Right lobe of liver (tissue), 6 donors: ENCODE data around the gene MPDZ. TPM values are rescaled to one million over a fixed set of nuclear protein-coding genes. Genes with fewer than 3 reads are reported as not detected.

Source experiments
- ATAC-seq, 4 donors: fragments of 200-7000 bp; cut with Tn5 transposase; one replicate each; pipeline ENCODE4 v1.9.1; 2020; ENCODE audit warnings: mild to moderate bottlenecking in 4 of 4, moderate library complexity in 4 of 4
- DNase-seq, 3 donors: peaks; one replicate each; pipeline ENCODE4 v3.0.0-alpha.2; 2020
- H3K27ac ChIP-seq, 3 donors: fragments of 200-600 bp; one replicate each; pipeline ENCODE4 v1.8.0; 2022
- H3K27me3 ChIP-seq, 2 donors: fragments of 200-600 bp; one replicate each; pipeline ENCODE4 v1.8.0; 2022
- H3K36me3 ChIP-seq, 4 donors: fragments of 200-600 bp; sonication (generic) in 1 of 4; one replicate each; pipeline versions ENCODE4 v1.5.1 to v1.8.0; 2017 to 2022; ENCODE audit warnings: control low read depth in 1 of 4
- H3K4me1 ChIP-seq, 4 donors: fragments of 200-600 bp; sonication (generic) in 1 of 4; one replicate each; pipeline versions ENCODE4 v1.5.1 to v1.8.0; 2017 to 2022; ENCODE audit warnings: control low read depth in 1 of 4
- H3K4me3 ChIP-seq, 3 donors: fragments of 200-600 bp; one replicate each; pipeline ENCODE4 v1.8.0; 2022
- H3K9me3 ChIP-seq, 4 donors: fragments of 200-600 bp; sonication (generic) in 1 of 4; one replicate each; pipeline versions ENCODE4 v1.5.1 to v1.8.0; 2017 to 2022; ENCODE audit warnings: control low read depth in 1 of 4
- POLR2A ChIP-seq: fragments of 450-650 bp; IDR thresholded peaks from one replicate; pipeline ENCODE4 v1.6.1; 2017; ENCODE audit warnings: antibody characterized with exemption, mild to moderate bottlenecking
- WGBS: methylation state at CpG from one replicate; pipeline ENCODE4 v1.1.6; 2018; ENCODE audit warnings: low coverage, low lambda C conversion rate; ENCODE audit not compliant: insufficient coverage; ENCODE audit errors: missing lambda C conversion rate; 5-methylcytosine and 5-hydroxymethylcytosine counted together
- intact Hi-C, 2 donors: fragments of 100-400 bp; cut with DNase I; formaldehyde crosslinking; loops; one replicate each; pipeline versions ENCODE4 v1.11.2 to v1.14.1; 2022
- total RNA-seq, 6 experiments: library from RNA; depleted of rRNA in 2 of 6; stranded (reverse); fragments of >200 nt in 2 of 6; fragmentation: NEBNext Ultra II Directional in 3 of 6; extraction: Animal tissue kit (Norgen Biotek cat#: 25700) in 3 of 6; gene quantifications; one replicate each; pipeline versions ENCODE4 v1.1.0 to v1.2.4, GENCODE V29; 2016 to 2023
- TF ChIP-seq, protein P1 (sequence below), 4 donors: fragments of 200-600 bp in 3 of 4; fragments of 450-650 bp in 1 of 4; IDR thresholded peaks; one replicate each; pipeline versions ENCODE4 v1.5.1 to v1.8.0; 2016 to 2022; ENCODE audit warnings: antibody characterized with exemption in 4 of 4, mild to moderate bottlenecking in 2 of 4
- donor health status: DM: no; HTN: yes; CAD: no.
- donor health status: DM: no; HTN: no; CAD: no.
- donor health status: DM: no; HTN: no; CAD: no.
- donor health status: DM: no; HTN: yes; CAD: no.
- donor health status: DM: no; HTN: yes; CAD: no.

MPDZ gene
- total RNA-seq, 6 experiments from 2014 or later, result 29.3 to 62.8 (median 49.3) TPM

DNA sequence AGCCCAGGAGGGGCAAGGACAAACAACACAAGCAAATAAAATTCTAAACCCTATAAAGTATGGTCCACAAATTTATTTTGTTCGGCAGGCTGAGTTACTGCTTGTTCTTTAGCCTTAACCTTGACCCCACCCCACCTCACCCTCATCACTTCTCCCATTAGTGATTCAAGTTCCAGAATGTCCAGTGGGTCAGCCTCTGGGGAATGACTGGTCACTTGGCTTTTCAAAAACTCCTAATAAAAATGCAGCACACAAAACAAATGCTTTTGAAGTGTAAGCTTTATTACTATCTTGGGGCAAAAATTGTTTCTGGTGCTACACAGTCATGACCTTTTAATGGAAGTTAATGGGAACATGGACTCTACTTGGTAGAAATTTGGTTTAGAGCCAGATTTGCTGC lies 142.1 kb downstream of the MPDZ start:
- DNase-seq (no peak), ATAC-seq (no peak)
- intact Hi-C loops, result no loop called here
- no peaks in the 10 kb centered on the region for H3K9me3 ChIP-seq
- H3K4me3 ChIP-seq, result no peak overlapping the region
- peaks cover 0 to 5% (median 0%) of the 10 kb centered on the region in 4 donors for H3K4me1 ChIP-seq
- H3K36me3 ChIP-seq, result peaks cover 0 to 67% (median 36%) of the 10 kb centered on the region in 4 donors
- H3K27ac ChIP-seq, result no peak overlapping the region
- WGBS, result 45% methylated on average over 1 of the region's 1 CpG
- no peak for TF ChIP-seq POLR2A
- H3K27me3 ChIP-seq, result no peaks in the 10 kb centered on the region

DNA sequence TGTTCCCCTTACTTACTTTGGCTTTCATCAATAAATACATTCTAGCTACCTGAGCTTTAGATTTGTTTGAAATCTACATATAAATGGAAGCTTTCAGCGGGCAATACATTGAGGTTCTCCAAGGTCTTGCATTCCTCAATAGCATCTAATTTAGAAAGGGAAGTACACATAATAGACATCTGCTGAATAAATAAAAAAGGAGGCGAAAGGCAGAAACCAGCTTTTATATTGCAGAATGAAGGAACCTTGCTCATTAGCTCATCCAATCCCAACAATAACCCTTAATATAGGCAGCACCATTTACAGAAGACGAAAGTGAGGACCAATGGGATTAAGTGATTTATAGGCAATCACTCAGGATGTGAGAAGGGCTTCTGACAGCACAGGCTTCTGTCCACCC lies 147.5 kb downstream of the MPDZ start:
- 98% methylated on average over 3 of the region's 3 CpGs for WGBS
- Histone ChIP-seq H3K27ac (no peak overlapping the region), H3K4me3 (no peak overlapping the region), H3K36me3 (peaks cover 0 to 57% (median 31%) of the 10 kb centered on the region in 4 donors), H3K9me3 (no peaks in the 10 kb centered on the region), H3K4me1 (no peaks in the 10 kb centered on the region), H3K27me3 (no peaks in the 10 kb centered on the region)
- intact Hi-C loops, result no loop called here
- ATAC-seq (no peak), DNase-seq (no peak)
- TF ChIP-seq POLR2A, result no peak
- TF ChIP-seq, protein P1, sequence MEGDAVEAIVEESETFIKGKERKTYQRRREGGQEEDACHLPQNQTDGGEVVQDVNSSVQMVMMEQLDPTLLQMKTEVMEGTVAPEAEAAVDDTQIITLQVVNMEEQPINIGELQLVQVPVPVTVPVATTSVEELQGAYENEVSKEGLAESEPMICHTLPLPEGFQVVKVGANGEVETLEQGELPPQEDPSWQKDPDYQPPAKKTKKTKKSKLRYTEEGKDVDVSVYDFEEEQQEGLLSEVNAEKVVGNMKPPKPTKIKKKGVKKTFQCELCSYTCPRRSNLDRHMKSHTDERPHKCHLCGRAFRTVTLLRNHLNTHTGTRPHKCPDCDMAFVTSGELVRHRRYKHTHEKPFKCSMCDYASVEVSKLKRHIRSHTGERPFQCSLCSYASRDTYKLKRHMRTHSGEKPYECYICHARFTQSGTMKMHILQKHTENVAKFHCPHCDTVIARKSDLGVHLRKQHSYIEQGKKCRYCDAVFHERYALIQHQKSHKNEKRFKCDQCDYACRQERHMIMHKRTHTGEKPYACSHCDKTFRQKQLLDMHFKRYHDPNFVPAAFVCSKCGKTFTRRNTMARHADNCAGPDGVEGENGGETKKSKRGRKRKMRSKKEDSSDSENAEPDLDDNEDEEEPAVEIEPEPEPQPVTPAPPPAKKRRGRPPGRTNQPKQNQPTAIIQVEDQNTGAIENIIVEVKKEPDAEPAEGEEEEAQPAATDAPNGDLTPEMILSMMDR (IDR thresholded peaks at IDR 0.05), result no peak

DNA sequence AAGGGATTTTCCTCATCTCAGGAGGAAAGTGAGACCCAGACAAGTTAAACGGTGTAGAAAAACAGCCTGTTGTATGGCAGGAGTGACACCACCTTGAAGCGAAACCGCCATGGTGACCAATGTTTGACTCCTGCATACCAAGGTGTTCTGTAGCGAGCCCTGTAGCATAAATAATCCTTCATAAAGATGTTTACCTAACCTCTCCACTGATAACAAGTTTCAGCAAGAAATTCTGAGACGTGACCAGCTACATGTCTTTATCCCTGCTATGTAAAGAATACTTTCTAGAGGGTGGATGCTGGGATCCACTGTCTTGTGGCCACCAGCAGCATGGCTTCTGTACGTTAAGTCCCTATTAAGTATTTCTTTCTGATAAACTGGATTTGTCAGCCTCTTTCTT lies 148.1 kb downstream of the MPDZ start:
- ATAC-seq (no peak), DNase-seq (no peak)
- Histone ChIP-seq H3K4me3 (no peak overlapping the region), H3K27ac (no peak overlapping the region), H3K27me3 (no peaks in the 10 kb centered on the region), H3K36me3 (peaks cover 0 to 54% (median 30%) of the 10 kb centered on the region in 4 donors), H3K9me3 (no peaks in the 10 kb centered on the region), H3K4me1 (no peaks in the 10 kb centered on the region)
- TF ChIP-seq, protein P1 (IDR thresholded peaks at IDR 0.05), result no peak
- TF ChIP-seq POLR2A, result no peak
- intact Hi-C loops, result no loop called here
- WGBS, result 76% methylated on average over 6 of the region's 6 CpGs

DNA sequence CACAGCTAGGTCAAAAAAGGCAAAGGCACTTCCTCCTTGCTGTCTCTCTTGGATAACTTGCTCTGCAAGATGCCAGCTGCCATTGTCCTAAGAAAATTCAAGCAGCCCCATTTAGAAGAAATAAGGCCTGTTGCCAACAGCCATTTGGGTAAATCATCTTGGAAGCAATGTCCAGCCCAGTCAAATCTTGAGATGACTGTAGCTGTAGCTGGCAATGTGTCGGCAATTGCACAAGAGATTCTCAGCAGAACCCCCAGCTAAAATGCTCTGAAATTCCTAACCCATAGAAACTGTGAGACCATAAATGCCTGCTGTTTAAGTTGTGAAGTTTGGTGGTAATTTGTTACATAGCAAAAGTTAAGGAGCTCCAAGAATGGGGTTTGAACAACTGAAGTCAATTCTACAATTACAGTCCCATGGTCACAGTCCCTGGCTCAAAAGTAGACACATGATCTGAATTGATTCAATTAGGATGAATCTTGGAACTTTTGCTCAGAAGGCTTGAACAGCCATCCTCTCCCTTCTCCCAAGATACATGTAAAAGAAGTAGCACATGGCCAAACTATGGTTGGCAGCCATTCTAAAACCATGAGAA lies 151.1 kb downstream of the MPDZ start:
- H3K4me1 ChIP-seq, result no peaks in the 10 kb centered on the region
- no peak overlapping the region for H3K4me3 ChIP-seq
- no peaks in the 10 kb centered on the region for H3K27me3 ChIP-seq
- ATAC-seq (no peak), DNase-seq (no peak)
- TF ChIP-seq, protein P1 (IDR thresholded peaks at IDR 0.05), result no peak
- no peak for TF ChIP-seq POLR2A
- no peak overlapping the region for H3K27ac ChIP-seq
- peaks cover 0 to 58% (median 27%) of the 10 kb centered on the region in 4 donors for H3K36me3 ChIP-seq
- no peaks in the 10 kb centered on the region for H3K9me3 ChIP-seq
- intact Hi-C loops, result no loop called here
- 83% methylated on average over 1 of the region's 1 CpG for WGBS

DNA sequence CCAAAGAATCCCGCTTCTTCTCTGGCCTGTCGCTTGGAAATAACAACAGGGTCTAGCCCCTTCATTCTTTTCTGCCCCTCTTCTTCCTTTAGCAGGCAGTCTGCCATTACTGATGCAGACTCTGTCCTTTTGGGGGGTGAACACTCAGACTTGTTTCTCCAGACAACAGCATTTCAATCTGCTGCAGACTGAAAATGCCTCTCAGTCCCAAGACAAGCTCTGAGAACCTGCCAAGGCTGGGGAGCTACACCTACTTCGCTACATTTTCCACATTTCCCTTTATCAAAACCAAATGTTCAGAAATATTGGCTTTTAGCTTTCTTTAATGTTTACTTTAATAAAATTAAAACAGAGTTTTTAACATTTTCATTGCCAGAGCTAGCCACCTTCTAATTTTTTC lies 152.4 kb downstream of the MPDZ start:
- Histone ChIP-seq H3K27me3 (no peaks in the 10 kb centered on the region), H3K4me3 (no peak overlapping the region), H3K36me3 (peaks cover 0 to 55% (median 25%) of the 10 kb centered on the region in 4 donors), H3K9me3 (no peaks in the 10 kb centered on the region), H3K4me1 (no peaks in the 10 kb centered on the region), H3K27ac (no peak overlapping the region)
- TF ChIP-seq, protein P1 (IDR thresholded peaks at IDR 0.05), result no peak
- TF ChIP-seq POLR2A, result no peak
- WGBS, result 85% methylated on average over 3 of the region's 3 CpGs
- intact Hi-C loops, result no loop called here
- DNase-seq, result no peak
- ATAC-seq, result no peak
